GM18502 (cell line): ENCODE data around the gene SUPT6H.
A peak's percentile ranks its signal among the peaks of the same experiment; 100 is the strongest.

Experiments
- ATAC-seq: cut with Tn5 transposase; IDR thresholded peaks from one replicate; pipeline ENCODE4 v1.9.1; 2021; ENCODE audit warnings: mild to moderate bottlenecking; ENCODE audit not compliant: unreplicated experiment, poor library complexity

SUPT6H gene

DNA sequence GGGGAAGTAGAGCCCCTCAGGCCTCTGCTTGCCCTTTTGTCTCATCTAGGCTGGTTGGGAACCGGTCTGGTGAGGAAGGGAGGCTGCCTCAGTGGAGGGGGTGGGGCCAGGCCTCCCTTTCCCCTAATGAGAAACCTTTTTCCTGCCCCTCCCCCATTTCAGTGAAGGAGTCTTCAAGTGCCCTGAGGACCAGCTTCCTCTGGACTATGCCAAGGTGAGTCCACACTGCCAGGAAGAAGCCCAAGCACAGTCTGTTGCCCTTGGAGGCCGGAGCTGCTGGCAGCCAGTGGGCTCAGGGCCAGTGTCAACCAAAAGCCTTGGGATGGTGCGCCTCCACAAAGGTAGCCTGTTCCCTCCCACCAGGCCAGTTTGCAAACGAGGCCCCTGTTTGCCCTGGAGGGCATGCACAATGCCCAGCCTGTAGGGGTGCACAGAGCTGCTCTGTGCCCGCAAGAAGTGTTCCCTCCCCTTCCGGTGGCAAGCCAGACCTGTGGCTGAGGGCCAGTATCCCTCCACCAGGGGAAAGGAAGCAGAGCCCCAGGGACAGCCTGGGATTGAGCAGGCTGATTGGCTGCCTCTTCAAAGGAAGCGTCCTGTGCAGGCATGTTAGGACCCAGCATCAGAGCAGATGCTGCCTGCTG lies 85.2 kb downstream of the SUPT6H start:
- ATAC-seq: no peak

DNA sequence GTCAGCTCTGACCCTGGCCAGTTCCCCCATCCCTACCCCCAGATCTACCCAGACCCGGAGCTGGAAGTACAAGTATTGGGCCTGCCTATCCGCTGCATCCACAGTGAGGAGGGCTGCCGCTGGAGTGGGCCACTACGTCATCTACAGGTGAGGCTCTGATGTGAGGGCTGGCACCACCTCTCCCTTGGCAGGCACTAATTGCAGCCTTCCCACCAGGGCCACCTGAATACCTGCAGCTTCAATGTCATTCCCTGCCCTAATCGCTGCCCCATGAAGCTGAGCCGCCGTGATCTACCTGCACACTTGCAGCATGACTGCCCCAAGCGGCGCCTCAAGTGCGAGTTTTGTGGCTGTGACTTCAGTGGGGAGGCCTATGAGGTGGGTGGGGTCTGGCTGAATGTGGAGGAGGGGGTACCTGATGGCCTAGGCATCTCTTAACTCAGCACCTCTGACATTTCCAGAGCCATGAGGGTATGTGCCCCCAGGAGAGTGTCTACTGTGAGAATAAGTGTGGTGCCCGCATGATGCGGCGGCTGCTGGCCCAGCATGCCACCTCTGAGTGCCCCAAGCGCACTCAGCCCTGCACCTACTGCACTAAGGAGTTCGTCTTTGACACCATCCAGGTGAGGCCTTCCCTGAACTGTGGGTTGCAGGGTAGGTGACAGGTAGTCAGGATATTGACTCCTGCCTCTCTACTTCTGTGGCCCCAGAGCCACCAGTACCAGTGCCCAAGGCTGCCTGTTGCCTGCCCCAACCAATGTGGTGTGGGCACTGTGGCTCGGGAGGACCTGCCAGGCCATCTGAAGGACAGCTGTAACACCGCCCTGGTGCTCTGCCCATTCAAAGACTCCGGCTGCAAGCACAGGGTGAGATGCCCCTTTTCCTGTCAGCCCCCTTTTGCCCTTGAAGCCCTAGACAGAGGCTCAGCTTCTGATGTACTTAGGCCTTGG lies 86.1 kb downstream of the SUPT6H start:
- ATAC-seq: no peak

GRCh38 chr17:28748852-28749515 lies 87.0 kb downstream of the SUPT6H start:
- no peak for ATAC-seq

DNA sequence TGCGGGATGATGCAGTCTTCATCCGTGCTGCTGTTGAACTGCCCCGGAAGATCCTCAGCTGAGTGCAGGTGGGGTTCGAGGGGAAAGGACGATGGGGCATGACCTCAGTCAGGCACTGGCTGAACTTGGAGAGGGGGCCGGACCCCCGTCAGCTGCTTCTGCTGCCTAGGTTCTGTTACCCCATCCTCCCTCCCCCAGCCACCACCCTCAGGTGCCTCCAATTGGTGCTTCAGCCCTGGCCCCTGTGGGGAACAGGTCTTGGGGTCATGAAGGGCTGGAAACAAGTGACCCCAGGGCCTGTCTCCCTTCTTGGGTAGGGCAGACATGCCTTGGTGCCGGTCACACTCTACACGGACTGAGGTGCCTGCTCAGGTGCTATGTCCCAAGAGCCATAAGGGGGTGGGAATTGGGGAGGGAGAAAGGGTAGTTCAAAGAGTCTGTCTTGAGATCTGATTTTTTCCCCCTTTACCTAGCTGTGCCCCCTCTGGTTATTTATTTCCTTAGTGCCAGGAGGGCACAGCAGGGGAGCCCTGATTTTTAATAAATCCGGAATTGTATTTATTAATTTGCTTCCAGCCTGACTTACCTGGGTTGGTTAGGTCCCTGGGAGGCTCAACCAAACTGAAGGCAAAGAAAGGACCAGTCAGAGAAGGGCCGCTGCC lies 87.6 kb downstream of the SUPT6H start:
- ATAC-seq: no peak

GRCh38 chr17:28750178-28751047 lies 88.4 kb downstream of the SUPT6H start:
- ATAC-seq: peak; percentile 69

- no peak for ATAC-seq
Observed at GRCh38 chr17:28751600-28752366, 89.8 kb downstream of the SUPT6H start.
